ENCODE results near the gene LINC00632.
"Not testable (repeated sequence)": the region's sequence is repeated elsewhere in the genome, so short reads cannot be mapped to it uniquely, and the experiment has no call there.

Gene LINC00632

GRCh38 chrX:140709421-140709846 is at the start of gene LINC00632:
TSS of gene LINC00632 (plus strand) at chrX:140709759.
- H3K4me1 ChIP-seq (ENCODE audit: insufficient read depth, low read length) = peaks cover 9% of the 10 kb centered on the region
- H3K9me3 ChIP-seq (ENCODE audit: low read length) = no peaks in the 10 kb centered on the region
- no peaks in the 10 kb centered on the region for H3K27me3 ChIP-seq (ENCODE audit: insufficient read depth, low read length)
- H3K36me3 ChIP-seq (ENCODE audit: insufficient read depth, low read length) = no peaks in the 10 kb centered on the region
- H2AFZ ChIP-seq (ENCODE audit: low read depth, low read length) = no peak within 1 kb of the TSS
- peak within 1 kb of the TSS; percentile 73 for H3K4me3 ChIP-seq (ENCODE audit: low read length)

DNA sequence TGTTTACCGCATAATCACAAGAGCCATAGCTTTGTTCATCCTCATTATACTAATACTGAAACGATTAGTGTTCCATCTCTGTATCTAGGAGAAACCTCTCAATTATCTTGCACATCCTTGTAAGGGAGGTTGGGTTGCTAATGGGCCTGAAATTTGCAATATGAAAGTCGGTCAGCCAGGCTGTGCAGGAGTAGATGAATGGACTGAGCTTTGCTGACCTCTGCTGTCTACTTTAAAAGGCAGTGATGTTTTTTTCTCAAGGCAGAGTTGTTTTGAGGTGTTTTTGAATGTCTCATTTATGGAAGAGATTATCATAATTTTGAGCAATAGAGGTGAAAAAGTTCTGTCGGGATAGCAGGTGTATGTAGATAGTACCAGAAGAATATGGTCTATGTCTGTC is 47.9 kb upstream of the LINC00632 start:
- Histone ChIP-seq H3K27me3 (ENCODE audit: insufficient read depth, low read length) (peaks cover 8% of the 10 kb centered on the region), H3K36me3 (ENCODE audit: insufficient read depth, low read length) (no peaks in the 10 kb centered on the region), H3K4me3 (ENCODE audit: low read length) (no peak overlapping the region), H2AFZ (ENCODE audit: low read depth, low read length) (no peak overlapping the region), H3K9me3 (ENCODE audit: low read length) (no peaks in the 10 kb centered on the region), H3K4me1 (ENCODE audit: insufficient read depth, low read length) (no peaks in the 10 kb centered on the region)

GRCh38 chrX:140664939-140665338 is 44.6 kb upstream of the LINC00632 start:
- Histone ChIP-seq H3K36me3 (ENCODE audit: insufficient read depth, low read length) (no peaks in the 10 kb centered on the region), H3K4me3 (ENCODE audit: low read length) (no peak overlapping the region), H3K9me3 (ENCODE audit: low read length) (no peaks in the 10 kb centered on the region), H3K4me1 (ENCODE audit: insufficient read depth, low read length) (no peaks in the 10 kb centered on the region), H2AFZ (ENCODE audit: low read depth, low read length) (no peak overlapping the region), H3K27me3 (ENCODE audit: insufficient read depth, low read length) (peaks cover 5% of the 10 kb centered on the region)

DNA sequence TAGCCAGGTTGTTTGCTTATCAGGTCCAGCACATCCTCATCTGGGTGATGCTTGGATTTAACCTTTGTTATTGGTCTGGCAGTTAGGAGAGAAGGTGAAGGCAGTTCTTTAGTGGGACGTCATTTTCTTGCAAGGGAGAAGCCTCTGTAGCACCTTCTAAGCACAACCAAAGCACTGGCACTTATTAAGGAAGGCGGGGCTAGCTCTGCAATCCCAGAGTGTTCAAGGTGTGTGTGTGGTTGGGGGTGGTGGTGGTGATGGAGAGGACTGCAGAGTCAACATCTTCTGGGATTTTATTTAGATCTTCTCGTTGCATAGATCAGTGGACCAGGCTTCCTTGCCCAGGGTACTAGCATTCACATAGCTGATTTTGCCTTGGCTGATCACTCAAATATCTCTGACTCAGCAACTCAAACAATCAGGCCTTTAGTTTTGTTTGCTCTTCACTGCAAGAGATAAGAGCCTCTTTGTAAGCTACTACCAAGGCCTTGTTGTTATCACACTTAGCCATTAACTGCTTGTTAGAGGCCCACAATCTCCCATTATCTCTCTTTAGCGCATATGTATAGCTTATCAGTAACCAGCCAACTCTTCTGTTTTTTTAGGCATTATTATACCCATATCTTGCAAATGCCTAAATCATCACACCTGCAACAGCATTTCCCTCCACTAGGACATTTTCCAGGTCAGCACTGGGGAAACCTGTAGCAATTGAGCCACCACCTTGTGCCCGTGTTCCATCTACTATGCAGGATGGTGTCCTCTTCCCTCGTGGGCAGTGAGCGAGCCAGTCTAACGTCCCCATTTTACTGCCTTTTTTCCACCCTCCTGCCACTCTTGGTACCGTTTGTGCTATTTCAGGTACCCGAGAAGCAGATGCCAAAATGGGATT is 36.5 kb upstream of the LINC00632 start:
- Histone ChIP-seq H3K36me3 (ENCODE audit: insufficient read depth, low read length) (no peaks in the 10 kb centered on the region), H3K4me3 (ENCODE audit: low read length) (no peak overlapping the region), H3K4me1 (ENCODE audit: insufficient read depth, low read length) (no peaks in the 10 kb centered on the region)

GRCh38 chrX:140687706-140688105 is 21.9 kb upstream of the LINC00632 start:
- no peaks in the 10 kb centered on the region for H3K4me1 ChIP-seq (ENCODE audit: insufficient read depth, low read length)
- H3K36me3 ChIP-seq (ENCODE audit: insufficient read depth, low read length) = no peaks in the 10 kb centered on the region
- no peak overlapping the region for H2AFZ ChIP-seq (ENCODE audit: low read depth, low read length)
- no peak overlapping the region for H3K4me3 ChIP-seq (ENCODE audit: low read length)
- no peaks in the 10 kb centered on the region for H3K9me3 ChIP-seq (ENCODE audit: low read length)
- H3K27me3 ChIP-seq (ENCODE audit: insufficient read depth, low read length) = no peaks in the 10 kb centered on the region

More for the DNA sequence above, 36.5 kb upstream of the LINC00632 start:
- Histone ChIP-seq H2AFZ (ENCODE audit: low read depth, low read length) (no peak overlapping the region), H3K9me3 (ENCODE audit: low read length) (no peaks in the 10 kb centered on the region), H3K27me3 (ENCODE audit: insufficient read depth, low read length) (peaks cover 2% of the 10 kb centered on the region)

- H2AFZ ChIP-seq (ENCODE audit: low read depth, low read length); H3K36me3 ChIP-seq (ENCODE audit: insufficient read depth, low read length); H3K4me3 ChIP-seq (ENCODE audit: low read length); H3K4me1 ChIP-seq (ENCODE audit: insufficient read depth, low read length); H3K9me3 ChIP-seq (ENCODE audit: low read length); H3K27me3 ChIP-seq (ENCODE audit: insufficient read depth, low read length): not testable (repeated sequence)
These were observed 18.0 kb upstream of the LINC00632 start for GRCh38 chrX:140691596-140691995.

DNA sequence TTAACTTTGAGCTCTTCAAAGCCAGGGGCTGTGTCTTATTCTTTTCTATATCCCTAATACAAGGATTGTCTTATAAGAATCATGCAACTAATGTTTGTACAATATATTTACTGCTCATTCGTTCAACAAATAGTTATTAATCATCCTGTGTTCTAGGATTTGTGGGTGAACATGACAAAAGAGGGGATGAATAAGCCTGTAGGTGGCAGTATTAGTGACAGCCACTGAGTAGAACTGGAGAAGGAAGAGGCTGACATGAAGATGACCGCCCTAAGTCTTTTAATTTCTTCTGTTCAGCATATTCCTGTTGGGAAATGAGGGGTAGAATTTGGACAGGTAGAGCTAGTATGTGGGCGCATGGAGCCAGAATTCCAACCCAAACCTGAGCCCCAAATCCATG is 11.9 kb upstream of the LINC00632 start:
- no peaks in the 10 kb centered on the region for H3K27me3 ChIP-seq (ENCODE audit: insufficient read depth, low read length)
- H3K4me1 ChIP-seq (ENCODE audit: insufficient read depth, low read length) = no peaks in the 10 kb centered on the region
- no peaks in the 10 kb centered on the region for H3K9me3 ChIP-seq (ENCODE audit: low read length)
- no peak overlapping the region for H3K4me3 ChIP-seq (ENCODE audit: low read length)
- H3K36me3 ChIP-seq (ENCODE audit: insufficient read depth, low read length) = no peaks in the 10 kb centered on the region
- no peak overlapping the region for H2AFZ ChIP-seq (ENCODE audit: low read depth, low read length)

GRCh38 chrX:140701480-140701879 is 8.1 kb upstream of the LINC00632 start:
- Histone ChIP-seq H3K27me3 (ENCODE audit: insufficient read depth, low read length) (no peaks in the 10 kb centered on the region), H3K4me1 (ENCODE audit: insufficient read depth, low read length) (no peaks in the 10 kb centered on the region), H3K4me3 (ENCODE audit: low read length) (no peak overlapping the region), H2AFZ (ENCODE audit: low read depth, low read length) (no peak overlapping the region), H3K36me3 (ENCODE audit: insufficient read depth, low read length) (no peaks in the 10 kb centered on the region), H3K9me3 (ENCODE audit: low read length) (no peaks in the 10 kb centered on the region)

- Histone ChIP-seq H3K4me1 (ENCODE audit: insufficient read depth, low read length) (peaks cover 9% of the 10 kb centered on the region), H2AFZ (ENCODE audit: low read depth, low read length) (no peak overlapping the region), H3K36me3 (ENCODE audit: insufficient read depth, low read length) (peaks cover under 1% of the 10 kb centered on the region), H3K4me3 (ENCODE audit: low read length) (peak overlapping the region; percentile 73), H3K9me3 (ENCODE audit: low read length) (no peaks in the 10 kb centered on the region), H3K27me3 (ENCODE audit: insufficient read depth, low read length) (no peaks in the 10 kb centered on the region)
These were observed 1.2 kb downstream of the LINC00632 start for GRCh38 chrX:140710710-140711109.

GRCh38 chrX:140711894-140712293 is 2.3 kb downstream of the LINC00632 start:
- H3K4me1 ChIP-seq (ENCODE audit: insufficient read depth, low read length) = peaks cover 9% of the 10 kb centered on the region
- peaks cover 5% of the 10 kb centered on the region for H3K36me3 ChIP-seq (ENCODE audit: insufficient read depth, low read length)
- no peak overlapping the region for H2AFZ ChIP-seq (ENCODE audit: low read depth, low read length)
- H3K27me3 ChIP-seq (ENCODE audit: insufficient read depth, low read length) = no peaks in the 10 kb centered on the region
- no peak overlapping the region for H3K4me3 ChIP-seq (ENCODE audit: low read length)
- no peaks in the 10 kb centered on the region for H3K9me3 ChIP-seq (ENCODE audit: low read length)

GRCh38 chrX:140712413-140713173 is 3.0 kb downstream of the LINC00632 start:
- H3K9me3 ChIP-seq (ENCODE audit: low read length) = no peaks in the 10 kb centered on the region
- peak overlapping the region; percentile 30 for H3K4me3 ChIP-seq (ENCODE audit: low read length)
- peaks cover 5% of the 10 kb centered on the region for H3K36me3 ChIP-seq (ENCODE audit: insufficient read depth, low read length)
- no peaks in the 10 kb centered on the region for H3K27me3 ChIP-seq (ENCODE audit: insufficient read depth, low read length)
- peaks cover 9% of the 10 kb centered on the region for H3K4me1 ChIP-seq (ENCODE audit: insufficient read depth, low read length)
- H2AFZ ChIP-seq (ENCODE audit: low read depth, low read length) = no peak overlapping the region

GRCh38 chrX:140713174-140713539 is 3.6 kb downstream of the LINC00632 start:
- H3K9me3 ChIP-seq (ENCODE audit: low read length) = no peaks in the 10 kb centered on the region
- peak overlapping the region; percentile 30 for H3K4me3 ChIP-seq (ENCODE audit: low read length)
- H3K27me3 ChIP-seq (ENCODE audit: insufficient read depth, low read length) = no peaks in the 10 kb centered on the region
- peaks cover 9% of the 10 kb centered on the region for H3K4me1 ChIP-seq (ENCODE audit: insufficient read depth, low read length)
- peaks cover 5% of the 10 kb centered on the region for H3K36me3 ChIP-seq (ENCODE audit: insufficient read depth, low read length)
- no peak overlapping the region for H2AFZ ChIP-seq (ENCODE audit: low read depth, low read length)

DNA sequence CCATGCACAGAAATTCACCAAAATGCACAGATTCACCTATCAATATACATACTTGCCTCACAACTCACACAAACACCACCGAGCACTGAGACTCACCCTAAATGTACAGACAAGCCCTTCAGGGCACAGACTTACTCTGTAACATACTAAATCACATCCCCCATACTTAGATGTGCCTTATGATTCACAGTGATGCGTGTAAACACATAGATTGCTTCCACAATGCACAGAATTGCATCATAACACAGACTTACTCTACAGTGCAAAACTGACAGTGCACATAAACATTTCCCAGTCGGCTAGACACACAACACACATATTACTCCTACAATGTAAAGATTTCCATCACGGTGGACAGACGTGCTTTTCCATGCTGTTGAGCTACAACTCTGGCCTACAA is 6.2 kb downstream of the LINC00632 start:
- Histone ChIP-seq H3K4me3 (ENCODE audit: low read length) (no peak overlapping the region), H3K36me3 (ENCODE audit: insufficient read depth, low read length) (peaks cover 18% of the 10 kb centered on the region), H3K4me1 (ENCODE audit: insufficient read depth, low read length) (peaks cover 9% of the 10 kb centered on the region), H3K9me3 (ENCODE audit: low read length) (peaks cover 1% of the 10 kb centered on the region), H3K27me3 (ENCODE audit: insufficient read depth, low read length) (no peaks in the 10 kb centered on the region), H2AFZ (ENCODE audit: low read depth, low read length) (no peak overlapping the region)
